ENCODE results near the gene ATXN7. TPM values are rescaled to one million over a fixed set of nuclear protein-coding genes. Genes with fewer than 3 reads are reported as not detected.

Gene ATXN7
- total RNA-seq, 1 experiment from 2014 or later, result 3.6 TPM

- POLR2A ChIA-PET (ENCODE audit: unreplicated experiment), result no interaction called here
- Histone ChIP-seq H3K4me1 (ENCODE audit: insufficient read depth, low read length) (peaks cover 35% of the 10 kb centered on the region), H3K9ac (ENCODE audit: low read length) (peak overlapping the region; percentile 79; the same call in 1 of the 2 replicates), H2AFZ (ENCODE audit: low read length) (no peak overlapping the region), H4K20me1 (ENCODE audit: low read length) (peaks cover 9% of the 10 kb centered on the region; the same call in 1 of the 2 replicates), H3K9me2 (replicated peaks; ENCODE audit: low read length) (no peaks in the 10 kb centered on the region), H3K27me3 (ENCODE audit: low read length) (no peaks in the 10 kb centered on the region), H3K27ac (ENCODE audit: low read length) (peak overlapping the region; percentile 77), H3F3A (ENCODE audit: low read length, unreplicated experiment) (peaks cover 5% of the 10 kb centered on the region), H3K9me3 (ENCODE audit: low read length) (no peaks in the 10 kb centered on the region), H3K4me2 (ENCODE audit: low read length) (peak overlapping the region; percentile 86), H3K36me3 (ENCODE audit: low read depth, low read length) (peaks cover 11% of the 10 kb centered on the region), H3K79me2 (ENCODE audit: low read length) (peaks cover 54% of the 10 kb centered on the region), H3K4me3 (ENCODE audit: low read length) (peak overlapping the region; percentile 76)
- ATAC-seq (no peak), DNase-seq (peak; percentile 38)
- TF ChIP-seq EZH2phosphoT487 (IDR thresholded peaks at IDR 0.05; ENCODE audit: borderline replicate concordance, low read length), result no peak
- TF ChIP-seq, protein P1, sequence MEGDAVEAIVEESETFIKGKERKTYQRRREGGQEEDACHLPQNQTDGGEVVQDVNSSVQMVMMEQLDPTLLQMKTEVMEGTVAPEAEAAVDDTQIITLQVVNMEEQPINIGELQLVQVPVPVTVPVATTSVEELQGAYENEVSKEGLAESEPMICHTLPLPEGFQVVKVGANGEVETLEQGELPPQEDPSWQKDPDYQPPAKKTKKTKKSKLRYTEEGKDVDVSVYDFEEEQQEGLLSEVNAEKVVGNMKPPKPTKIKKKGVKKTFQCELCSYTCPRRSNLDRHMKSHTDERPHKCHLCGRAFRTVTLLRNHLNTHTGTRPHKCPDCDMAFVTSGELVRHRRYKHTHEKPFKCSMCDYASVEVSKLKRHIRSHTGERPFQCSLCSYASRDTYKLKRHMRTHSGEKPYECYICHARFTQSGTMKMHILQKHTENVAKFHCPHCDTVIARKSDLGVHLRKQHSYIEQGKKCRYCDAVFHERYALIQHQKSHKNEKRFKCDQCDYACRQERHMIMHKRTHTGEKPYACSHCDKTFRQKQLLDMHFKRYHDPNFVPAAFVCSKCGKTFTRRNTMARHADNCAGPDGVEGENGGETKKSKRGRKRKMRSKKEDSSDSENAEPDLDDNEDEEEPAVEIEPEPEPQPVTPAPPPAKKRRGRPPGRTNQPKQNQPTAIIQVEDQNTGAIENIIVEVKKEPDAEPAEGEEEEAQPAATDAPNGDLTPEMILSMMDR (conservative IDR thresholded peaks at IDR 0.05; ENCODE audit: low read depth, low read length), result no peak
- no peak for TF ChIP-seq EZH2 (IDR thresholded peaks at IDR 0.05; ENCODE audit: low read length, unreplicated experiment)
- intact Hi-C loops (cut with micrococcal nuclease), result loop anchor here (5.0 to 10.0 kb wide), 3 partner anchors 50 to 92 kb away; partner anchors contain the start of genes ATXN7 and THOC7
- no TSS peak for BruUV-seq (replicated peaks)
- CTCF ChIA-PET, result no interaction called here
Observed at GRCh38 chr3:63914312-63914711, 50.6 kb downstream of the ATXN7 start.

- ATAC-seq, result peak; percentile 91
- Histone ChIP-seq H3K79me2 (ENCODE audit: low read length) (peaks cover 41% of the 10 kb centered on the region), H3K36me3 (ENCODE audit: low read depth, low read length) (peaks cover 17% of the 10 kb centered on the region), H3K9me3 (ENCODE audit: low read length) (no peaks in the 10 kb centered on the region), H3K9me2 (replicated peaks; ENCODE audit: low read length) (no peaks in the 10 kb centered on the region), H3K9ac (ENCODE audit: low read length) (no peak overlapping the region), H3K27me3 (ENCODE audit: low read length) (no peaks in the 10 kb centered on the region), H2AFZ (ENCODE audit: low read length) (no peak overlapping the region), H3K4me3 (ENCODE audit: low read length) (0 out of 2 replicates have a peak overlapping the region, but pooled peaks have one; percentile 22), H3K4me2 (ENCODE audit: low read length) (peak overlapping the region; percentile 68), H3K4me1 (ENCODE audit: insufficient read depth, low read length) (peaks cover 24% of the 10 kb centered on the region), H4K20me1 (ENCODE audit: low read length) (peaks cover 9% of the 10 kb centered on the region; the same call in 1 of the 2 replicates), H3K27ac (ENCODE audit: low read length) (peak overlapping the region; percentile 80), H3F3A (ENCODE audit: low read length, unreplicated experiment) (peaks cover 5% of the 10 kb centered on the region)
- intact Hi-C loops (cut with micrococcal nuclease), result loop anchor here (10.0 kb wide), 1 partner anchor 46 kb away; no protein-coding TSS in a partner anchor
- TF ChIP-seq EZH2phosphoT487 (IDR thresholded peaks at IDR 0.05; ENCODE audit: borderline replicate concordance, low read length), result no peak
- TF ChIP-seq, protein P1 (conservative IDR thresholded peaks at IDR 0.05; ENCODE audit: low read depth, low read length), result no peak
- no peak for TF ChIP-seq EZH2 (IDR thresholded peaks at IDR 0.05; ENCODE audit: low read length, unreplicated experiment)
- peak; percentile 39 for DNase-seq
- ChIA-PET POLR2A (ENCODE audit: unreplicated experiment) (no interaction called here), CTCF (no interaction called here)
- BruUV-seq (replicated peaks), result no TSS peak
Observed at GRCh38 chr3:63918321-63918720, 54.7 kb downstream of the ATXN7 start.

GRCh38 chr3:63920001-63920400 lies 56.3 kb downstream of the ATXN7 start:
- CTCF ChIA-PET, result no interaction called here

More at GRCh38 chr3:63920001-63920400, 56.3 kb downstream of the ATXN7 start:
- H3K4me2 ChIP-seq (ENCODE audit: low read length), result no peak overlapping the region
- H4K20me1 ChIP-seq (ENCODE audit: low read length), result 0 out of 2 replicates have a peak, but pooled peaks cover 5% of the 10 kb centered on the region
- H3K36me3 ChIP-seq (ENCODE audit: low read depth, low read length), result peaks cover 17% of the 10 kb centered on the region
- H3K79me2 ChIP-seq (ENCODE audit: low read length), result peaks cover 24% of the 10 kb centered on the region
- no peaks in the 10 kb centered on the region for H3K9me2 ChIP-seq (replicated peaks; ENCODE audit: low read length)
- no peak for TF ChIP-seq EZH2phosphoT487 (IDR thresholded peaks at IDR 0.05; ENCODE audit: borderline replicate concordance, low read length)
- TF ChIP-seq, protein P1 (conservative IDR thresholded peaks at IDR 0.05; ENCODE audit: low read depth, low read length), result no peak
- TF ChIP-seq EZH2 (IDR thresholded peaks at IDR 0.05; ENCODE audit: low read length, unreplicated experiment), result no peak
- no peak overlapping the region for H3K9ac ChIP-seq (ENCODE audit: low read length)
- no peak overlapping the region for H2AFZ ChIP-seq (ENCODE audit: low read length)
- no peak for DNase-seq
- H3K27ac ChIP-seq (ENCODE audit: low read length), result no peak overlapping the region
- H3K9me3 ChIP-seq (ENCODE audit: low read length), result no peaks in the 10 kb centered on the region
- H3K27me3 ChIP-seq (ENCODE audit: low read length), result no peaks in the 10 kb centered on the region
- POLR2A ChIA-PET (ENCODE audit: unreplicated experiment), result no interaction called here
- ATAC-seq, result no peak
- H3F3A ChIP-seq (ENCODE audit: low read length, unreplicated experiment), result peaks cover 5% of the 10 kb centered on the region
- BruUV-seq (replicated peaks), result no TSS peak
- intact Hi-C loops (cut with micrococcal nuclease), result no loop called here
- H3K4me3 ChIP-seq (ENCODE audit: low read length), result no peak overlapping the region
- H3K4me1 ChIP-seq (ENCODE audit: insufficient read depth, low read length), result peaks cover 13% of the 10 kb centered on the region
